ENCODE results near the gene WAC. TPM values are rescaled to one million over a fixed set of nuclear protein-coding genes. Genes with fewer than 3 reads are reported as not detected.

WAC gene
- total RNA-seq, 2 donors from 2014 or later, result 75.4 to 94.1 TPM

GRCh38 chr10:28560617-28561016 lies 27.7 kb downstream of the WAC start:
- no peak for TF ChIP-seq CTCF (IDR thresholded peaks at IDR 0.05)
- H3K27ac ChIP-seq, result no peak overlapping the region
- H3K9me3 ChIP-seq, result no peaks in the 10 kb centered on the region
- no peaks in the 10 kb centered on the region for H3K27me3 ChIP-seq
- DNase-seq (ENCODE audit: low spot score), result no peak
- peaks cover 3 to 66% of the 10 kb centered on the region in 2 donors for H3K4me1 ChIP-seq
- no peak overlapping the region for H3K4me3 ChIP-seq
- H3K36me3 ChIP-seq, result no peaks in the 10 kb centered on the region

GRCh38 chr10:28561531-28561930 lies 28.6 kb downstream of the WAC start:
- H3K36me3 ChIP-seq, result no peaks in the 10 kb centered on the region
- H3K27ac ChIP-seq, result no peak overlapping the region
- no peaks in the 10 kb centered on the region for H3K9me3 ChIP-seq
- no peaks in the 10 kb centered on the region for H3K27me3 ChIP-seq
- no peak for TF ChIP-seq CTCF (IDR thresholded peaks at IDR 0.05)
- no peak overlapping the region for H3K4me3 ChIP-seq
- DNase-seq (ENCODE audit: low spot score), result no peak
- peaks cover 3 to 70% of the 10 kb centered on the region in 2 donors for H3K4me1 ChIP-seq

- peaks cover 3 to 60% of the 10 kb centered on the region in 2 donors for H3K4me1 ChIP-seq
- H3K9me3 ChIP-seq, result no peaks in the 10 kb centered on the region
- H3K27ac ChIP-seq, result no peak overlapping the region
- DNase-seq (ENCODE audit: low spot score), result no peak
- H3K36me3 ChIP-seq, result no peaks in the 10 kb centered on the region
- TF ChIP-seq CTCF (IDR thresholded peaks at IDR 0.05), result no peak
- no peaks in the 10 kb centered on the region for H3K27me3 ChIP-seq
- no peak overlapping the region for H3K4me3 ChIP-seq
Measured at GRCh38 chr10:28564905-28565304, 32.0 kb downstream of the WAC start.

- H3K36me3 ChIP-seq, result no peaks in the 10 kb centered on the region
- no peak overlapping the region for H3K27ac ChIP-seq
- no peaks in the 10 kb centered on the region for H3K9me3 ChIP-seq
- H3K4me1 ChIP-seq, result peaks cover 3 to 54% of the 10 kb centered on the region in 2 donors
- TF ChIP-seq CTCF (IDR thresholded peaks at IDR 0.05), result no peak
- DNase-seq (ENCODE audit: low spot score), result no peak
- H3K4me3 ChIP-seq, result no peak overlapping the region
- H3K27me3 ChIP-seq, result no peaks in the 10 kb centered on the region
Measured at GRCh38 chr10:28566458-28567015, 33.6 kb downstream of the WAC start.

GRCh38 chr10:28569506-28570159 lies 36.7 kb downstream of the WAC start:
- H3K27ac ChIP-seq, result no peak overlapping the region
- H3K9me3 ChIP-seq, result no peaks in the 10 kb centered on the region
- peaks cover 5% of the 10 kb centered on the region for H3K36me3 ChIP-seq
- peaks cover 3 to 60% of the 10 kb centered on the region in 2 donors for H3K4me1 ChIP-seq
- DNase-seq (ENCODE audit: low spot score), result no peak
- no peak overlapping the region for H3K4me3 ChIP-seq
- TF ChIP-seq CTCF (IDR thresholded peaks at IDR 0.05), result no peak
- no peaks in the 10 kb centered on the region for H3K27me3 ChIP-seq

- peaks cover 0 to 51% of the 10 kb centered on the region in 2 donors for H3K4me1 ChIP-seq
Measured at GRCh38 chr10:28570598-28570997, 37.7 kb downstream of the WAC start.

More at GRCh38 chr10:28570598-28570997, 37.7 kb downstream of the WAC start:
- Histone ChIP-seq H3K4me3 (no peak overlapping the region), H3K27ac (no peak overlapping the region), H3K36me3 (peaks cover 5% of the 10 kb centered on the region), H3K27me3 (no peaks in the 10 kb centered on the region), H3K9me3 (no peaks in the 10 kb centered on the region)
- DNase-seq (ENCODE audit: low spot score), result no peak
- TF ChIP-seq CTCF (IDR thresholded peaks at IDR 0.05), result no peak

All from right atrium auricular region (tissue), 2 donors.